ENCODE measurements around the gene WWC2. TPM values are rescaled to one million over a fixed set of nuclear protein-coding genes. Genes with fewer than 3 reads are reported as not detected.

Gene WWC2
- 24.6 and 25.1 TPM in 2 replicates for total RNA-seq
- long read RNA-seq, partial matches to known transcripts: 7 of 15 reads
- long read RNA-seq, other reads (novel, unspliced or antisense): 8 of 15 reads

GRCh38 chr4:183098723-183099536, at the start of gene WWC2:
Gene WWC2, plus strand, starts transcription at chr4:183099257. Its CDS starts 235 bp downstream, at chr4:183099492.
- Mint-ChIP-seq H3K9me3 (no peaks in the 10 kb centered on the region), H3K27ac (ENCODE audit: unreplicated experiment) (peak within 1 kb of the TSS; percentile 57), H3K4me3 (peak within 1 kb of the TSS; percentile 88), H3K4me1 (peaks cover 34% of the 10 kb centered on the region), H3K36me3 (ENCODE audit: low read depth) (no peaks in the 10 kb centered on the region), H3K27me3 (ENCODE audit: low read depth) (peaks cover 33% of the 10 kb centered on the region)
- peak; percentile 76 for DNase-seq (ENCODE audit: low read depth, low spot score)
- TF ChIP-seq, protein P1, sequence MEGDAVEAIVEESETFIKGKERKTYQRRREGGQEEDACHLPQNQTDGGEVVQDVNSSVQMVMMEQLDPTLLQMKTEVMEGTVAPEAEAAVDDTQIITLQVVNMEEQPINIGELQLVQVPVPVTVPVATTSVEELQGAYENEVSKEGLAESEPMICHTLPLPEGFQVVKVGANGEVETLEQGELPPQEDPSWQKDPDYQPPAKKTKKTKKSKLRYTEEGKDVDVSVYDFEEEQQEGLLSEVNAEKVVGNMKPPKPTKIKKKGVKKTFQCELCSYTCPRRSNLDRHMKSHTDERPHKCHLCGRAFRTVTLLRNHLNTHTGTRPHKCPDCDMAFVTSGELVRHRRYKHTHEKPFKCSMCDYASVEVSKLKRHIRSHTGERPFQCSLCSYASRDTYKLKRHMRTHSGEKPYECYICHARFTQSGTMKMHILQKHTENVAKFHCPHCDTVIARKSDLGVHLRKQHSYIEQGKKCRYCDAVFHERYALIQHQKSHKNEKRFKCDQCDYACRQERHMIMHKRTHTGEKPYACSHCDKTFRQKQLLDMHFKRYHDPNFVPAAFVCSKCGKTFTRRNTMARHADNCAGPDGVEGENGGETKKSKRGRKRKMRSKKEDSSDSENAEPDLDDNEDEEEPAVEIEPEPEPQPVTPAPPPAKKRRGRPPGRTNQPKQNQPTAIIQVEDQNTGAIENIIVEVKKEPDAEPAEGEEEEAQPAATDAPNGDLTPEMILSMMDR (conservative IDR thresholded peaks at IDR 0.05): peak; percentile 23

GRCh38 chr4:183053681-183054080, 45.4 kb upstream of the WWC2 start:
- DNase-seq (ENCODE audit: low read depth, low spot score): no peak
- peaks cover 23% of the 10 kb centered on the region for H3K9me3 Mint-ChIP-seq
- TF ChIP-seq, protein P1 (conservative IDR thresholded peaks at IDR 0.05): no peak
- H3K4me3 Mint-ChIP-seq: no peak overlapping the region
- H3K4me1 Mint-ChIP-seq: no peaks in the 10 kb centered on the region
- no peak overlapping the region for H3K27ac Mint-ChIP-seq (ENCODE audit: unreplicated experiment)
- no peaks in the 10 kb centered on the region for H3K27me3 Mint-ChIP-seq (ENCODE audit: low read depth)
- peaks cover 2% of the 10 kb centered on the region for H3K36me3 Mint-ChIP-seq (ENCODE audit: low read depth)

DNA sequence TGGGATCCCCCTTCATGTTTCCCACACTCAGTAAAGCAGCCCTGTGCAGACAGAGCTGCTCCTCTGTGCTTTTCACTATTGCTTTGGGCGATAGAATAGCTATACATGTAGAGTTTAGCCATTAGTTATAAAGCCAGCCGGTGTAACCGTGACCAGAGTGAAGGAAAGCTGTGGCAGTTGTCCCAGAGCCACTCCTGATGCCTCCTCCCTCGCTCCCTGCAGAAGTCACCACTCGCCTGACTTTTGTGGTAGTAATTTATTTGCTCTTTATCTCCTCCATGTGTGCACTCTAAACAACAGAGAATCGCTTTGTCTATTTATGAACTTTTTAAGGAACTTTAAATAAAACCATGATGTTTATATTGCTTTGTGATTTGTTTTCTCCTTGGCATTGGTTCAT, 41.8 kb upstream of the WWC2 start:
- Mint-ChIP-seq H3K4me1 (no peaks in the 10 kb centered on the region), H3K4me3 (no peak overlapping the region), H3K36me3 (ENCODE audit: low read depth) (no peaks in the 10 kb centered on the region), H3K27me3 (ENCODE audit: low read depth) (no peaks in the 10 kb centered on the region), H3K27ac (ENCODE audit: unreplicated experiment) (no peak overlapping the region), H3K9me3 (peaks cover 15% of the 10 kb centered on the region)
- no peak for DNase-seq (ENCODE audit: low read depth, low spot score)
- TF ChIP-seq, protein P1 (conservative IDR thresholded peaks at IDR 0.05): no peak

- Mint-ChIP-seq H3K27me3 (ENCODE audit: low read depth) (no peaks in the 10 kb centered on the region), H3K9me3 (peaks cover 8% of the 10 kb centered on the region), H3K27ac (ENCODE audit: unreplicated experiment) (no peak overlapping the region), H3K4me1 (no peaks in the 10 kb centered on the region), H3K4me3 (no peak overlapping the region), H3K36me3 (ENCODE audit: low read depth) (no peaks in the 10 kb centered on the region)
- no peak for DNase-seq (ENCODE audit: low read depth, low spot score)
- TF ChIP-seq, protein P1 (conservative IDR thresholded peaks at IDR 0.05): no peak
Measured at GRCh38 chr4:183059797-183060196, 39.3 kb upstream of the WWC2 start.

DNA sequence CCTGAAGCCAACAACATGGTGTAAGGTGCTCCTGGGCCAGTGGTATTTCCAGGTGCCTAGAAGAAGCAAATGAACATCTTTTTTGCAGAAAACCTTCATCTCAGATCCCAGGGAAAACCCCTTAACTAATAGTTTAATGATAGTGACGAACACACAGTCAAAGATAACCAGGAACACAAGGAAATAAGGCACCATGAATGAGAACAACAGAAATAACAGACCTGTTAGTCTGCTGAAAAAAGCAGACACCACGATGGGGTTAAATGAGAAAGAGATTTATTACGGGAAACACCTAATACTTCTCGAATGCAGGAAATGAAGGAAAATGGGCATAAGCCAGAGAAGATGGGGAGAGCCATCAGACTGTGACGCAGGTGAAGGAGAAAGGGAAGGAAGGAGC, 30.6 kb upstream of the WWC2 start:
- Mint-ChIP-seq H3K27me3 (ENCODE audit: low read depth) (no peaks in the 10 kb centered on the region), H3K36me3 (ENCODE audit: low read depth) (peaks cover 7% of the 10 kb centered on the region), H3K4me1 (peaks cover 2% of the 10 kb centered on the region), H3K4me3 (no peak overlapping the region), H3K9me3 (peaks cover 8% of the 10 kb centered on the region), H3K27ac (ENCODE audit: unreplicated experiment) (no peak overlapping the region)
- TF ChIP-seq, protein P1 (conservative IDR thresholded peaks at IDR 0.05): no peak
- DNase-seq (ENCODE audit: low read depth, low spot score): no peak

Data from neural crest cell (in vitro differentiated cells).